Measurements from ENCODE around the gene PUM2.

The PUM2 gene

GRCh38 chr2:20232837-20233207, 117.8 kb downstream of the PUM2 start:
- TF ChIP-seq CTCF (IDR thresholded peaks at IDR 0.05; ENCODE audit: borderline replicate concordance, insufficient read depth, low read depth, low read length), result no peak
- no peak overlapping the region for H3K4me3 ChIP-seq (ENCODE audit: low read depth, low read length)

GRCh38 chr2:20231598-20232026, 119.0 kb downstream of the PUM2 start:
- no peak for TF ChIP-seq CTCF (IDR thresholded peaks at IDR 0.05; ENCODE audit: borderline replicate concordance, insufficient read depth, low read depth, low read length)
- H3K4me3 ChIP-seq (ENCODE audit: low read depth, low read length), result no peak overlapping the region

GRCh38 chr2:20231159-20231558, 119.5 kb downstream of the PUM2 start:
- TF ChIP-seq CTCF (IDR thresholded peaks at IDR 0.05; ENCODE audit: borderline replicate concordance, insufficient read depth, low read depth, low read length), result no peak
- no peak overlapping the region for H3K4me3 ChIP-seq (ENCODE audit: low read depth, low read length)

GRCh38 chr2:20230114-20230425, 120.6 kb downstream of the PUM2 start:
- H3K4me3 ChIP-seq (ENCODE audit: low read depth, low read length), result no peak overlapping the region
- TF ChIP-seq CTCF (IDR thresholded peaks at IDR 0.05; ENCODE audit: borderline replicate concordance, insufficient read depth, low read depth, low read length), result no peak

GRCh38 chr2:20229322-20230113, 121.1 kb downstream of the PUM2 start:
- no peak for TF ChIP-seq CTCF (IDR thresholded peaks at IDR 0.05; ENCODE audit: borderline replicate concordance, insufficient read depth, low read depth, low read length)
- no peak overlapping the region for H3K4me3 ChIP-seq (ENCODE audit: low read depth, low read length)

- TF ChIP-seq CTCF (IDR thresholded peaks at IDR 0.05; ENCODE audit: borderline replicate concordance, insufficient read depth, low read depth, low read length), result peak; percentile 12; the same call in 1 of the 2 replicates
- H3K4me3 ChIP-seq (ENCODE audit: low read depth, low read length), result no peak overlapping the region
These were observed 122.6 kb downstream of the PUM2 start for GRCh38 chr2:20227894-20228505.

- TF ChIP-seq CTCF (IDR thresholded peaks at IDR 0.05; ENCODE audit: borderline replicate concordance, insufficient read depth, low read depth, low read length), result no peak
- no peak overlapping the region for H3K4me3 ChIP-seq (ENCODE audit: low read depth, low read length)
These were observed 124.5 kb downstream of the PUM2 start for GRCh38 chr2:20226152-20226545.

All from GM12875 (cell line).